Measurements from ENCODE around the gene KRTAP1-4.

Gene KRTAP1-4

DNA sequence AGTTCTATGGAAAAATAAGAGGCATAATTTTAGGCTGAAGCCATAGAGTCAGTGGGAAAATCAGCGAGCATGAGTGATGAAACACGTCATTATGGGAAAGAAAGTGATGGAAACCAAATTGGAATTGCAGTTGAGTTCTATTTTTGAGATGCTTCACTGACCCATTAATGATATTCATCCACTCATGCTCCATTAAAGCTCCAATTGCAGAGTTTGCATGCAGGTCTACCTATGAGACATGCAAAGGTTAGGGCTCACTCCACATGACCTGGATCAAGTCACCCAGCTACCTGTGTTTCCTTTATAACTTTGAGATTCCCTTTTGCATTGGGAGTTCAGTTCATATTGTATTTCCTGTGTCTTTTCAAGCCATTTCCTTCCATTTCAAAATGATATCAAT lies 43.7 kb upstream of the KRTAP1-4 start:
- no peak overlapping the region for H3K27ac ChIP-seq (ENCODE audit: extremely low read depth, low read depth, low read length)
- TF ChIP-seq ZNF10 (tag by site-specific recombination; IDR thresholded peaks at IDR 0.05), result no peak
- no peak for TF ChIP-seq ZNF768 (tag by site-specific recombination; IDR thresholded peaks at IDR 0.05)
- TF ChIP-seq TCF7L2 (IDR thresholded peaks at IDR 0.05; ENCODE audit: borderline replicate concordance, low read depth, low read length), result no peak
- no peak for TF ChIP-seq ZNF274 (IDR thresholded peaks at IDR 0.05; ENCODE audit: low read length)
- TF ChIP-seq ZNF274 (tag by site-specific recombination; IDR thresholded peaks at IDR 0.05; ENCODE audit: borderline replicate concordance), result no peak
- no peak for TF ChIP-seq ZNF223 (tag by site-specific recombination; IDR thresholded peaks at IDR 0.05)
- TF ChIP-seq, protein P1, sequence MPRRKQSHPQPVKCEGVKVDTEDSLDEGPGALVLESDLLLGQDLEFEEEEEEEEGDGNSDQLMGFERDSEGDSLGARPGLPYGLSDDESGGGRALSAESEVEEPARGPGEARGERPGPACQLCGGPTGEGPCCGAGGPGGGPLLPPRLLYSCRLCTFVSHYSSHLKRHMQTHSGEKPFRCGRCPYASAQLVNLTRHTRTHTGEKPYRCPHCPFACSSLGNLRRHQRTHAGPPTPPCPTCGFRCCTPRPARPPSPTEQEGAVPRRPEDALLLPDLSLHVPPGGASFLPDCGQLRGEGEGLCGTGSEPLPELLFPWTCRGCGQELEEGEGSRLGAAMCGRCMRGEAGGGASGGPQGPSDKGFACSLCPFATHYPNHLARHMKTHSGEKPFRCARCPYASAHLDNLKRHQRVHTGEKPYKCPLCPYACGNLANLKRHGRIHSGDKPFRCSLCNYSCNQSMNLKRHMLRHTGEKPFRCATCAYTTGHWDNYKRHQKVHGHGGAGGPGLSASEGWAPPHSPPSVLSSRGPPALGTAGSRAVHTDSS (tag by site-specific recombination; IDR thresholded peaks at IDR 0.05), result no peak
- TF ChIP-seq, protein P2, sequence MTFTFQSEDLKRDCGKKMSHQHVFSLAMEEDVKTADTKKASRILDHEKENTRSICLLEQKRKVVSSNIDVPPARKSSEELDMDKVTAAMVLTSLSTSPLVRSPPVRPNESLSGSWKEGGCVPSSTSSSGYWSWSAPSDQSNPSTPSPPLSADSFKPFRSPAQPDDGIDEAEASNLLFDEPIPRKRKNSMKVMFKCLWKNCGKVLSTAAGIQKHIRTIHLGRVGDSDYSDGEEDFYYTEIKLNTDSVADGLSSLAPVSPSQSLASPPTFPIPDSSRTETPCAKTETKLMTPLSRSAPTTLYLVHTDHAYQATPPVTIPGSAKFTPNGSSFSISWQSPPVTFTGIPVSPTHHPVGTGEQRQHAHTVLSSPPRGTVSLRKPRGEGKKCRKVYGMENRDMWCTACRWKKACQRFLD (tag by site-specific recombination; IDR thresholded peaks at IDR 0.05), result no peak
- TF ChIP-seq ZNF114 (tag by site-specific recombination; IDR thresholded peaks at IDR 0.05), result no peak
- TF ChIP-seq, protein P3, sequence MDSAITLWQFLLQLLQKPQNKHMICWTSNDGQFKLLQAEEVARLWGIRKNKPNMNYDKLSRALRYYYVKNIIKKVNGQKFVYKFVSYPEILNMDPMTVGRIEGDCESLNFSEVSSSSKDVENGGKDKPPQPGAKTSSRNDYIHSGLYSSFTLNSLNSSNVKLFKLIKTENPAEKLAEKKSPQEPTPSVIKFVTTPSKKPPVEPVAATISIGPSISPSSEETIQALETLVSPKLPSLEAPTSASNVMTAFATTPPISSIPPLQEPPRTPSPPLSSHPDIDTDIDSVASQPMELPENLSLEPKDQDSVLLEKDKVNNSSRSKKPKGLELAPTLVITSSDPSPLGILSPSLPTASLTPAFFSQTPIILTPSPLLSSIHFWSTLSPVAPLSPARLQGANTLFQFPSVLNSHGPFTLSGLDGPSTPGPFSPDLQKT (IDR thresholded peaks at IDR 0.05; ENCODE audit: borderline replicate concordance, low read depth, low read length), result no peak
- TF ChIP-seq YY1 (tag by site-specific recombination; IDR thresholded peaks at IDR 0.05), result no peak
- H3K4me3 ChIP-seq (ENCODE audit: low read depth, low read length), result no peak overlapping the region
- no peaks in the 10 kb centered on the region for H3K4me1 ChIP-seq (ENCODE audit: control insufficient read depth, insufficient read depth, low read length)
- POLR2A ChIA-PET, result no interaction called here
- H3K9me3 ChIP-seq (ENCODE audit: control insufficient read depth, insufficient read depth, low read depth, low read length), result no peaks in the 10 kb centered on the region
- no peaks in the 10 kb centered on the region for H3K36me3 ChIP-seq (ENCODE audit: control insufficient read depth in 2 of 2, insufficient read depth in 1 of 2, low read length in 2 of 2)
- CTCF ChIA-PET, result interaction anchor here (0.8 to 1.8 kb wide), 3 partner anchors 575 to 589 kb away, joined by 3 read pairs; no protein-coding TSS in a partner anchor

DNA sequence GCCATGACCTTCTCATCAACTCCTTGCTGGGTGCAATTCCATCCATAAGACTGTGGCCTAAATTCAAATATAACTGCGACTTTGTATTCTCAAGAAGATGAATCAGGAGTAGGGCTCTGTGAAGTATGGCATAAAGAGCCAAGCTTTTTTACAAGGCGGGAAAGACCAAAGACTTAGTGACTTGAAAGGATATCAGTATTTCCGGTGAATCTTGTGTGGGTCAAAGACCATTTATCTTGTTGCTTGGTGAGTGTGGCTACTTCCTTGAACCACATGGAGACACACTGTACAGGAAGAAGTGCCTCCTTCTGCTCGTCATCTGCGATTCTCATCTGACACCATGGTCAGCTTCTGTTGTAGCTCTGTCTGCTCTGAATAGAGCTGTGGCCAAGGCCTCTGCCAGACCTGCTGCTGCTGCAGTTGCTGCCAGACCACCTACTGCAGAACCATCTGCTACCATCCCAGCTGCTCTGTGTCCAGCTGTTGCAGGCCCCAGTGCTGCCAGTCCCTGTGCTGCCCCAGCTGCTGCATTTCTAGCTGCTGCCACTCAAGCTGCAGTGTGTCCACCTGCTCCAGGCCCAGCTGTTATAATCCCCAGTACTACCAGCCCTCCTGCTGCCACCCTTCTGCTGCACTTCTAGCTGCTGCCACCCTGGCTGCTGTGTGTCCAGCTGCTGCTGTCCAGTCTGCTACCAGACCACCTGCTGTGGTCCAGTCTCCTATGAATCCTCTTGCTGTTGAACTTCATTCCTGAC lies 41.8 kb upstream of the KRTAP1-4 start:
- CTCF ChIA-PET, result interaction anchor here (0.7 to 1.5 kb wide), 4 partner anchors 12 to 576 kb away, joined by 3 to 5 read pairs (median 4); partner anchors contain the start of gene KRTAP2-3

DNA sequence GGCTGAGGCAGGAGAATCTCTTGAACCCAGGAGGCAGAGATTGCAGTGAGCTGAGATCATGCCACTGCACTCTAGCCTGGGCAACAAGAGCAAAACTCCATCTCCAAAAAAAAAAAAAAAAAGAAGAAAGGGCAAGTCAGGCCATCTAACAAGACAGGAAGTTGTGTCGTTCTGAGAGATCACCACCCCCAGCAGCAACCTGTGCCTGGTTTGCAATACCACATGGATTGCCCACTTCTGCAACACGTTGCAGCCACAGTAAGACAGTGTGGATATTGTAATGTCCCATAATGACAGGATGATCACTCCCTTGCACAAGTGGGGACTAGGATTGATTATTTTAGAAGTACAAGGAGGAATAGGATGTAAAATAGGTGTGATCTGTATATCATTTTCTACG lies 39.0 kb upstream of the KRTAP1-4 start:
- no peak overlapping the region for H3K27ac ChIP-seq (ENCODE audit: extremely low read depth, low read depth, low read length)
- no peaks in the 10 kb centered on the region for H3K36me3 ChIP-seq (ENCODE audit: control insufficient read depth in 2 of 2, insufficient read depth in 1 of 2, low read length in 2 of 2)
- ChIA-PET CTCF (no interaction called here), POLR2A (no interaction called here)
- no peaks in the 10 kb centered on the region for H3K9me3 ChIP-seq (ENCODE audit: control insufficient read depth, insufficient read depth, low read depth, low read length)
- no peak overlapping the region for H3K4me3 ChIP-seq (ENCODE audit: low read depth, low read length)
- no peaks in the 10 kb centered on the region for H3K4me1 ChIP-seq (ENCODE audit: control insufficient read depth, insufficient read depth, low read length)
- TF ChIP-seq ZNF555 (tag by site-specific recombination; conservative IDR thresholded peaks at IDR 0.05) (no peak), ZNF174 (tag by site-specific recombination; IDR thresholded peaks at IDR 0.05) (no peak), ZNF138 (tag by site-specific recombination; IDR thresholded peaks at IDR 0.05; ENCODE audit: borderline replicate concordance) (no peak), ZNF658 (tag by site-specific recombination; IDR thresholded peaks at IDR 0.05) (no peak), ZNF416 (tag by site-specific recombination; IDR thresholded peaks at IDR 0.05) (no peak), ZNF157 (tag by site-specific recombination; IDR thresholded peaks at IDR 0.05) (no peak), ZNF549 (tag by site-specific recombination; IDR thresholded peaks at IDR 0.05) (no peak), ZBTB20 (tag by site-specific recombination; IDR thresholded peaks at IDR 0.05) (no peak)
- TF ChIP-seq, protein P4, sequence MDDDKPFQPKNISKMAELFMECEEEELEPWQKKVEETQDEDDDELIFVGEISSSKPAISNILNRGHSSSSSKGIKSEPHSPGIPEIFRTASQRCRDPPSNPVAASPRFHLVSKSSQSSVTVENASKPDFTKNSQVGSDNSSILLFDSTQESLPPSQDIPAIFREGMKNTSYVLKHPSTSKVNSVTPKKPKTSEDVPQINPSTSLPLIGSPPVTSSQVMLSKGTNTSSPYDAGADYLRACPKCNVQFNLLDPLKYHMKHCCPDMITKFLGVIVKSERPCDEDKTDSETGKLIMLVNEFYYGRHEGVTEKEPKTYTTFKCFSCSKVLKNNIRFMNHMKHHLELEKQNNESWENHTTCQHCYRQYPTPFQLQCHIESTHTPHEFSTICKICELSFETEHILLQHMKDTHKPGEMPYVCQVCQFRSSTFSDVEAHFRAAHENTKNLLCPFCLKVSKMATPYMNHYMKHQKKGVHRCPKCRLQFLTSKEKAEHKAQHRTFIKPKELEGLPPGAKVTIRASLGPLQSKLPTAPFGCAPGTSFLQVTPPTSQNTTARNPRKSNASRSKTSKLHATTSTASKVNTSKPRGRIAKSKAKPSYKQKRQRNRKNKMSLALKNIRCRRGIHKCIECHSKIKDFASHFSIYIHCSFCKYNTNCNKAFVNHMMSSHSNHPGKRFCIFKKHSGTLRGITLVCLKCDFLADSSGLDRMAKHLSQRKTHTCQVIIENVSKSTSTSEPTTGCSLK (tag by site-specific recombination; IDR thresholded peaks at IDR 0.05), result no peak
- TF ChIP-seq, protein P5, sequence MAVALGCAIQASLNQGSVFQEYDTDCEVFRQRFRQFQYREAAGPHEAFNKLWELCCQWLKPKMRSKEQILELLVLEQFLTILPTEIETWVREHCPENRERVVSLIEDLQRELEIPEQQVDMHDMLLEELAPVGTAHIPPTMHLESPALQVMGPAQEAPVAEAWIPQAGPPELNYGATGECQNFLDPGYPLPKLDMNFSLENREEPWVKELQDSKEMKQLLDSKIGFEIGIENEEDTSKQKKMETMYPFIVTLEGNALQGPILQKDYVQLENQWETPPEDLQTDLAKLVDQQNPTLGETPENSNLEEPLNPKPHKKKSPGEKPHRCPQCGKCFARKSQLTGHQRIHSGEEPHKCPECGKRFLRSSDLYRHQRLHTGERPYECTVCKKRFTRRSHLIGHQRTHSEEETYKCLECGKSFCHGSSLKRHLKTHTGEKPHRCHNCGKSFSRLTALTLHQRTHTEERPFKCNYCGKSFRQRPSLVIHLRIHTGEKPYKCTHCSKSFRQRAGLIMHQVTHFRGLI (tag by site-specific recombination; IDR thresholded peaks at IDR 0.05), result no peak

More for the DNA sequence above, 41.8 kb upstream of the KRTAP1-4 start:
- Histone ChIP-seq H3K4me1 (ENCODE audit: control insufficient read depth, insufficient read depth, low read length) (no peaks in the 10 kb centered on the region), H3K4me3 (ENCODE audit: low read depth, low read length) (no peak overlapping the region), H3K27ac (ENCODE audit: extremely low read depth, low read depth, low read length) (no peak overlapping the region), H3K36me3 (ENCODE audit: control insufficient read depth in 2 of 2, insufficient read depth in 1 of 2, low read length in 2 of 2) (no peaks in the 10 kb centered on the region), H3K9me3 (ENCODE audit: control insufficient read depth, insufficient read depth, low read depth, low read length) (no peaks in the 10 kb centered on the region)
- TF ChIP-seq KLF1 (tag by site-specific recombination; IDR thresholded peaks at IDR 0.05) (no peak), OSR2 (tag by site-specific recombination; IDR thresholded peaks at IDR 0.05) (no peak), KLF16 (tag by site-specific recombination; IDR thresholded peaks at IDR 0.05) (no peak), ZNF501 (tag by site-specific recombination; IDR thresholded peaks at IDR 0.05) (no peak), ZNF2 (tag by site-specific recombination; IDR thresholded peaks at IDR 0.05) (no peak), ZNF155 (tag by site-specific recombination; IDR thresholded peaks at IDR 0.05) (no peak), ZFHX2 (tag by site-specific recombination; conservative IDR thresholded peaks at IDR 0.05) (no peak)
- POLR2A ChIA-PET, result no interaction called here

Data from HEK293 (cell line).